ENCODE results near the gene ADARB2.

The ADARB2 gene

GRCh38 chr10:1735562-1735961, 1.8 kb downstream of the ADARB2 start:
- DNase-seq, result no peak

GRCh38 chr10:1734288-1734687, 3.0 kb downstream of the ADARB2 start:
- DNase-seq, result no peak

GRCh38 chr10:1733720-1734119, 3.6 kb downstream of the ADARB2 start:
- DNase-seq, result no peak

- no peak for DNase-seq
Measured at GRCh38 chr10:1732564-1732996, 4.7 kb downstream of the ADARB2 start.

GRCh38 chr10:1731592-1731991, 5.7 kb downstream of the ADARB2 start:
- DNase-seq, result no peak

GRCh38 chr10:1729751-1730150, 7.6 kb downstream of the ADARB2 start:
- no peak for DNase-seq

- DNase-seq, result no peak
Measured at GRCh38 chr10:1726861-1727260, 10.5 kb downstream of the ADARB2 start.

- DNase-seq, result no peak
Measured at GRCh38 chr10:1724921-1725488, 12.3 kb downstream of the ADARB2 start.

- DNase-seq, result no peak
Measured at GRCh38 chr10:1716839-1717238, 20.5 kb downstream of the ADARB2 start.

GRCh38 chr10:1715821-1716220, 21.5 kb downstream of the ADARB2 start:
- no peak for DNase-seq

- no peak for DNase-seq
Measured at GRCh38 chr10:1712944-1713671, 24.2 kb downstream of the ADARB2 start.

GRCh38 chr10:1712314-1712713, 25.0 kb downstream of the ADARB2 start:
- no peak for DNase-seq

- DNase-seq, result no peak
Measured at GRCh38 chr10:1709161-1709560, 28.2 kb downstream of the ADARB2 start.

- DNase-seq, result no peak
Measured at GRCh38 chr10:1708746-1709145, 28.6 kb downstream of the ADARB2 start.

- no peak for DNase-seq
Measured at GRCh38 chr10:1706711-1707110, 30.6 kb downstream of the ADARB2 start.

GRCh38 chr10:1706256-1706655, 31.1 kb downstream of the ADARB2 start:
- DNase-seq, result no peak

- DNase-seq, result no peak
Measured at GRCh38 chr10:1698185-1698584, 39.1 kb downstream of the ADARB2 start.

GRCh38 chr10:1696106-1696505, 41.2 kb downstream of the ADARB2 start:
- no peak for DNase-seq

GRCh38 chr10:1690086-1690485, 47.2 kb downstream of the ADARB2 start:
- DNase-seq, result no peak

- no peak for DNase-seq
Measured at GRCh38 chr10:1688531-1688930, 48.8 kb downstream of the ADARB2 start.

- no peak for DNase-seq
Measured at GRCh38 chr10:1687623-1688150, 49.6 kb downstream of the ADARB2 start.

- no peak for DNase-seq
Measured at GRCh38 chr10:1687190-1687589, 50.1 kb downstream of the ADARB2 start.

GRCh38 chr10:1686491-1686749, 50.9 kb downstream of the ADARB2 start:
- DNase-seq, result no peak

GRCh38 chr10:1685699-1686490, 51.4 kb downstream of the ADARB2 start:
- DNase-seq, result no peak

All from OCI-M1 (cell line).